MCF 10A (cell line): Measurements from ENCODE around the gene FBLN2. TPM values are rescaled to one million over a fixed set of nuclear protein-coding genes. Genes with fewer than 3 reads are reported as not detected.

Source experiments
- BruUV-seq: library from RNA; stranded (reverse); fragments of 400-500 nt; replicated peaks from 2 replicates; lab custom pipeline; 2021; lab: Mats Ljungman, UMichigan
- CTCF ChIA-PET: fragments of 300-600 bp; sonication (Branson Sonifier 250); formaldehyde crosslinking; extraction: SDS; loops from one replicate; lab custom pipeline; 2021; ENCODE audit warnings: antibody characterized with exemption, inconsistent platforms; lab: Yijun Ruan, JAX
- POLR2A ChIA-PET: fragments of 300-600, 350-650 bp; sonication (Branson Sonifier 250); formaldehyde crosslinking; extraction: SDS; loops from one replicate; lab custom pipeline; 2020; ENCODE audit warnings: antibody characterized with exemption, inconsistent platforms; lab: Yijun Ruan, JAX
- DNase-seq: peaks from one replicate; pipeline ENCODE4 v3.0.0-alpha.2; 2018; ENCODE audit not compliant: unreplicated experiment
- H3K27ac Mint-ChIP-seq: one replicate; pipeline ENCODE4 v1.8.0; 2022; ENCODE audit warnings: mild to moderate bottlenecking, low read depth, mixed read lengths; ENCODE audit not compliant: unreplicated experiment
- H3K27me3 Mint-ChIP-seq: one replicate; pipeline ENCODE4 v1.8.0; 2022; ENCODE audit warnings: mixed read lengths; ENCODE audit not compliant: insufficient read depth, unreplicated experiment
- H3K36me3 Mint-ChIP-seq: one replicate; pipeline ENCODE4 v1.8.0; 2022; ENCODE audit warnings: mild to moderate bottlenecking, moderate library complexity, mixed read lengths; ENCODE audit not compliant: insufficient read depth, unreplicated experiment
- H3K4me1 Mint-ChIP-seq: one replicate; pipeline ENCODE4 v1.8.0; 2022; ENCODE audit warnings: mixed read lengths; ENCODE audit not compliant: insufficient read depth, unreplicated experiment
- H3K4me3 Mint-ChIP-seq: one replicate; pipeline ENCODE4 v1.8.0; 2022; ENCODE audit warnings: mild to moderate bottlenecking, moderate library complexity, mixed read lengths; ENCODE audit not compliant: unreplicated experiment
- H3K9me3 Mint-ChIP-seq: one replicate; pipeline ENCODE4 v1.8.0; 2022; ENCODE audit warnings: mixed read lengths; ENCODE audit not compliant: unreplicated experiment
- intact Hi-C: fragments of 100-400 bp; cut with micrococcal nuclease; formaldehyde crosslinking; loops from 2 replicates; pipeline ENCODE4 v1.14.1; 2022
- total RNA-seq: library from RNA; stranded (reverse); gene quantifications from 2 replicates; pipeline ENCODE4 v1.2.3, GENCODE V29; 2022
- TF ChIP-seq, protein P1 (sequence below): fragments of 200-600 bp; IDR thresholded peaks from one replicate; pipeline ENCODE4 v1.8.0; 2022; ENCODE audit warnings: antibody characterized with exemption, mild to moderate bottlenecking; ENCODE audit not compliant: unreplicated experiment

The FBLN2 gene
- total RNA-seq, 1 experiment from 2014 or later, result not detected

DNA sequence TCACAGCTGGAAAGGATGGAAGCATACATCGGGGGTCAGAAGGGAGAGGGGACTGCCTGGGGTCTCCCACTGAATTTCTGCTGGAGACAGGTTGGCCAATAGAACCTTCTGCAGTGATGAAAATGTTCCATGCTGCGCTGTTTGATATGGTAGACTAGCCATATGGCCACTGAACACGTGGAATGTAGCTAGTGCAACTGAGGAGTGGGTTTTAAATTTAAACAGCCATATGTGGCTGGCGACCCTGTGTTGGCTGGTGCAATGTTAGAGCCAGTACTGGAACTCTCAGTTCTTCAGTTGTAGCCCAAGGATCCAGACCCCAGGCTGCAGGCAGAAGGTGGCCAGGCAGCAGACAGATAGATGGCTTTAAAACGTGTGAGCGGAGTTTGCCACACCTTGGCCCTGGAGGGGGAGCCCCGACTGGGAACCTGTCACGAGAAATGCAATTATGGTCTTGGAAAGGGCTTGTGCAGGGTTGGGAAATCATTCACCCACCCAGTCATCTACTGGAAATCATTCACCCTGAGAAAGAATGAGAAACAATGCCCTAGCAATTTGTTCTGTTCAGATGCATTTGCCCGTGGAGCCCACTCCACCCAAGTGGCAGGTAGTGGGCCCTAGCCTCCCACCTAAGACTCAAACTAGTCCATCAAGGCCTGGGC, 127.6 kb downstream of the FBLN2 start:
- peaks cover 4% of the 10 kb centered on the region for H3K4me1 Mint-ChIP-seq
- H3K4me3 Mint-ChIP-seq, result no peak overlapping the region
- CTCF ChIA-PET, result no interaction called here
- H3K36me3 Mint-ChIP-seq, result no peaks in the 10 kb centered on the region
- DNase-seq, result no peak
- TF ChIP-seq, protein P1, sequence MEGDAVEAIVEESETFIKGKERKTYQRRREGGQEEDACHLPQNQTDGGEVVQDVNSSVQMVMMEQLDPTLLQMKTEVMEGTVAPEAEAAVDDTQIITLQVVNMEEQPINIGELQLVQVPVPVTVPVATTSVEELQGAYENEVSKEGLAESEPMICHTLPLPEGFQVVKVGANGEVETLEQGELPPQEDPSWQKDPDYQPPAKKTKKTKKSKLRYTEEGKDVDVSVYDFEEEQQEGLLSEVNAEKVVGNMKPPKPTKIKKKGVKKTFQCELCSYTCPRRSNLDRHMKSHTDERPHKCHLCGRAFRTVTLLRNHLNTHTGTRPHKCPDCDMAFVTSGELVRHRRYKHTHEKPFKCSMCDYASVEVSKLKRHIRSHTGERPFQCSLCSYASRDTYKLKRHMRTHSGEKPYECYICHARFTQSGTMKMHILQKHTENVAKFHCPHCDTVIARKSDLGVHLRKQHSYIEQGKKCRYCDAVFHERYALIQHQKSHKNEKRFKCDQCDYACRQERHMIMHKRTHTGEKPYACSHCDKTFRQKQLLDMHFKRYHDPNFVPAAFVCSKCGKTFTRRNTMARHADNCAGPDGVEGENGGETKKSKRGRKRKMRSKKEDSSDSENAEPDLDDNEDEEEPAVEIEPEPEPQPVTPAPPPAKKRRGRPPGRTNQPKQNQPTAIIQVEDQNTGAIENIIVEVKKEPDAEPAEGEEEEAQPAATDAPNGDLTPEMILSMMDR, result no peak
- BruUV-seq, result no TSS peak
- no peak overlapping the region for H3K27ac Mint-ChIP-seq
- intact Hi-C loops, result no loop called here
- peaks cover 61% of the 10 kb centered on the region for H3K27me3 Mint-ChIP-seq
- H3K9me3 Mint-ChIP-seq, result no peaks in the 10 kb centered on the region
- POLR2A ChIA-PET, result no interaction called here

DNA sequence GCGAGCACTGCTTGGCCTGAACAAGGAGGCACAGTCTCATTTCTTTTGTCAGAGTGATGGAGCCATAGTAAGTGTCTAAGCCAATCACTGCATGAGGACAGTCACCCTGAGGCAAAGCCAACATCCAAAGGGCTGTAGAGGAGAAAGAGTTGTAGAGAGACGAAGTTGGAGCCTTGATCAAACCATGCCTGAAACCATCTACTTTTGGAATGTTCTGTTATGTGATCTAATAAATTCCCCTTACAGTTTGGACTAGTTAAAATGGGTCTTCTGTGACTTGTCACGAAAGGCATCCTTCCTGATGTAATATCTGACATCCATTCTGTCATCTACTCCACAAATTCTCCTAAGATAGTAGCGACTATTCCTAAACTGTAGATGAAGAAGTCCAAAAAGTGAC, 128.3 kb downstream of the FBLN2 start:
- BruUV-seq, result no TSS peak
- peaks cover 61% of the 10 kb centered on the region for H3K27me3 Mint-ChIP-seq
- no peaks in the 10 kb centered on the region for H3K4me1 Mint-ChIP-seq
- TF ChIP-seq, protein P1, result no peak
- H3K4me3 Mint-ChIP-seq, result no peak overlapping the region
- POLR2A ChIA-PET, result no interaction called here
- intact Hi-C loops, result no loop called here
- no peaks in the 10 kb centered on the region for H3K36me3 Mint-ChIP-seq
- no peaks in the 10 kb centered on the region for H3K9me3 Mint-ChIP-seq
- no peak for DNase-seq
- CTCF ChIA-PET, result interaction anchor here (0.6 kb wide), 1 partner anchor 955 kb away, joined by 3 read pairs; no protein-coding TSS in a partner anchor
- H3K27ac Mint-ChIP-seq, result no peak overlapping the region

DNA sequence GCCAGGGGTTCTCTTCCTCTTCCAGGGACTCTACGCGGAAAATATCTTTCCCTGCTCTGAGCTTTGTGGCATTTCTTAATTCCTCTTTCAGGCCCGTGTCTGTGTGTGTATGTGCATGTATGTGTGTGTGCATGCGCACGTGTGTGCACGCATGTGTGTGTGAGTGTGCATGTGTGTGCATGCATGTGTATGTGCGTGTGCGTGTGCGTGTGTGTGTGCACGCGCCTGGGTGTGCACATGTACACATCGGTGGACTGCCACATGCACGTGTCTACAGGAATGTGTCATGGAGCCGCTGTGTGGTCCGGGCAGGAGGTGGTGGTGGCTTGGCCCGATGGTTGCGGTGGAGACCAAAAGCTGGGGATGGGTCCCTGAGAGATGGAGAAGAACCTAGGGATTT, 133.0 kb downstream of the FBLN2 start:
- intact Hi-C loops, result no loop called here
- TF ChIP-seq, protein P1, result no peak
- Mint-ChIP-seq H3K27ac (no peak overlapping the region), H3K9me3 (no peaks in the 10 kb centered on the region), H3K4me1 (no peaks in the 10 kb centered on the region), H3K36me3 (no peaks in the 10 kb centered on the region), H3K27me3 (peaks cover 27% of the 10 kb centered on the region), H3K4me3 (no peak overlapping the region)
- ChIA-PET POLR2A (no interaction called here), CTCF (interaction anchor here (0.5 to 0.8 kb wide), 2 partner anchors 52 to 204 kb away, joined by 3 to 5 read pairs; no protein-coding TSS in a partner anchor)
- no peak for DNase-seq
- no TSS peak for BruUV-seq

DNA sequence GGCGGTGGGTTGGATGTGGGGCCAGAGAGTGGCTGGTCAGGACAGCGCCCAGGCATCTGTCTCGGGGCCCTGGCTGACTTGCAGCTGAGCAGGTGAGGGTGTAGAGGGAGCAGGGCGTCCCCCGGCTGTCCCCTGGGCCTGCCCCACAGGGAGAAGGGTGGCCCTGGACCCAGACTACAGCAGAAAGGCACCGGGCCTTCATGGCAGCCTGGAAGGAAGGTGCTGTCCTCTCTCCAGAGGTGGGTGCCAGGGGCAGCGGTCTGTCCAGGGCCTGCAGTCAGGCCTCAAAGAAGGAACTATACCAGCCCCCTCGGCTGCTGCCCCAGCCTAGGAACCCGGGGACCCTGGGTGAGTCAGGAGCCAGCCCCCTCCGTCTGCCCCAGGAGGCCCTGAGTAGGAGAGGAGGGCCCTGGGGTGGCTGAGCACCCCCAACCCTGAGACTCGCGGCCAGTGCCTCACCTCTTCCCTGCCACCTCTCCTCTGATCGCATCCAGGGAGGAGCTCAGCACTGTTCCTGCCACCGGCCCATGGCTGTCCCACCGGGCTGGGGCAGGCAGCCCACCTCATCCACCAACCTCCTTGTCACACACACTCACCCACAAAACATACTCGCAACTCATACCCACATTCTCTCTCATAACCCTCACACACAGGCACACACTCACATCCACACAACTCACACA, 133.5 kb downstream of the FBLN2 start:
- CTCF ChIA-PET, result interaction anchor here (0.5 kb wide), 1 partner anchor 51 kb away, joined by 3 read pairs; no protein-coding TSS in a partner anchor

More for the DNA sequence above, 133.5 kb downstream of the FBLN2 start:
- Mint-ChIP-seq H3K4me3 (no peak overlapping the region), H3K36me3 (no peaks in the 10 kb centered on the region), H3K27me3 (peaks cover 23% of the 10 kb centered on the region), H3K4me1 (no peaks in the 10 kb centered on the region), H3K9me3 (no peaks in the 10 kb centered on the region), H3K27ac (no peak overlapping the region)
- intact Hi-C loops, result no loop called here
- DNase-seq, result no peak
- BruUV-seq, result no TSS peak
- POLR2A ChIA-PET, result no interaction called here
- TF ChIP-seq, protein P1, result no peak
